KMS-11 (cell line): ENCODE data around the gene ADNP.

ENCODE experiments used
- H2AFZ ChIP-seq: fragments of 200-600 bp; sonication (generic); 2 replicates; pipeline ENCODE4 v1.6.1; 2016; ENCODE audit warnings: antibody characterized with exemption, mixed run types, low read depth
- H3K27ac ChIP-seq: fragments of 200-600 bp; sonication (generic); 2 replicates; pipeline ENCODE4 v1.6.1; 2016; ENCODE audit warnings: mild to moderate bottlenecking, mixed run types
- H3K27me3 ChIP-seq: fragments of 200-600 bp; sonication (generic); 2 replicates; pipeline ENCODE4 v1.6.1; 2017; ENCODE audit warnings: mild to moderate bottlenecking, low read depth, mixed run types, moderate library complexity; ENCODE audit not compliant: insufficient read depth
- H3K36me3 ChIP-seq: fragments of 200-600 bp; sonication (generic); 2 replicates; pipeline ENCODE4 v1.6.1; 2017; ENCODE audit warnings: mild to moderate bottlenecking, mixed run types; ENCODE audit not compliant: insufficient read depth
- H3K4me1 ChIP-seq: fragments of 200-600 bp; sonication (generic); 2 replicates; pipeline ENCODE4 v1.6.1; 2016; ENCODE audit warnings: mild to moderate bottlenecking, low read depth, mixed run types; ENCODE audit not compliant: poor library complexity, severe bottlenecking
- H3K4me2 ChIP-seq: fragments of 200-600 bp; sonication (generic); 2 replicates; pipeline ENCODE4 v1.7.0; 2016; ENCODE audit warnings: mild to moderate bottlenecking, mixed run types
- H3K4me3 ChIP-seq: fragments of 200-600 bp; sonication (generic); IDR thresholded peaks from 2 replicates; pipeline ENCODE4 v1.6.1; 2017; ENCODE audit warnings: low read depth, low read length, mixed read lengths; ENCODE audit not compliant: insufficient read depth
- H3K79me2 ChIP-seq: fragments of 200-600 bp; sonication (generic); 2 replicates; pipeline ENCODE4 v1.6.1; 2016; ENCODE audit warnings: low read depth, mixed run types; ENCODE audit not compliant: insufficient read depth
- H3K9ac ChIP-seq: fragments of 200-600 bp; sonication (generic); 2 replicates; pipeline ENCODE4 v1.6.1; 2016; ENCODE audit warnings: mild to moderate bottlenecking, mixed run types
- H4K20me1 ChIP-seq: fragments of 200-600 bp; sonication (generic); 2 replicates; pipeline ENCODE4 v1.6.1; 2016; ENCODE audit warnings: mild to moderate bottlenecking, mixed run types; ENCODE audit not compliant: insufficient read depth
- CTCF ChIP-seq: fragments of 200-600 bp; sonication (generic); conservative IDR thresholded peaks from 2 replicates; pipeline ENCODE4 v1.6.1; 2017; ENCODE audit warnings: low read depth, mild to moderate bottlenecking, antibody characterized with exemption, low read length, moderate library complexity, mixed read lengths

Gene ADNP

GRCh38 chr20:50850721-50851286, 80.4 kb downstream of the ADNP start:
- H3K4me1 ChIP-seq, result peaks cover 11% of the 10 kb centered on the region
- H3K4me2 ChIP-seq, result no peak overlapping the region
- H3K4me3 ChIP-seq, result no peak overlapping the region
- H3K79me2 ChIP-seq, result no peaks in the 10 kb centered on the region
- no peak overlapping the region for H3K9ac ChIP-seq
- no peaks in the 10 kb centered on the region for H4K20me1 ChIP-seq
- no peaks in the 10 kb centered on the region for H3K36me3 ChIP-seq
- no peak overlapping the region for H2AFZ ChIP-seq
- no peak for TF ChIP-seq CTCF
- no peaks in the 10 kb centered on the region for H3K27me3 ChIP-seq
- H3K27ac ChIP-seq, result no peak overlapping the region

GRCh38 chr20:50848846-50849673, 82.2 kb downstream of the ADNP start:
- Histone ChIP-seq H3K4me2 (no peak overlapping the region; the same call in 1 of the 2 replicates), H3K4me3 (no peak overlapping the region), H4K20me1 (no peaks in the 10 kb centered on the region), H3K27ac (no peak overlapping the region), H3K36me3 (no peaks in the 10 kb centered on the region), H3K4me1 (peaks cover 11% of the 10 kb centered on the region), H3K27me3 (no peaks in the 10 kb centered on the region), H3K79me2 (no peaks in the 10 kb centered on the region), H2AFZ (peak overlapping the region; percentile 38; the same call in 1 of the 2 replicates), H3K9ac (no peak overlapping the region)
- TF ChIP-seq CTCF, result no peak

- Histone ChIP-seq H2AFZ (no peak overlapping the region), H3K4me1 (peaks cover 11% of the 10 kb centered on the region), H3K27ac (no peak overlapping the region), H3K36me3 (no peaks in the 10 kb centered on the region), H3K27me3 (no peaks in the 10 kb centered on the region), H4K20me1 (no peaks in the 10 kb centered on the region), H3K79me2 (no peaks in the 10 kb centered on the region), H3K9ac (no peak overlapping the region), H3K4me2 (no peak overlapping the region; the same call in 1 of the 2 replicates), H3K4me3 (no peak overlapping the region)
- TF ChIP-seq CTCF, result no peak
Measured at GRCh38 chr20:50848341-50848808, 82.9 kb downstream of the ADNP start.

GRCh38 chr20:50845566-50846215, 85.5 kb downstream of the ADNP start:
- Histone ChIP-seq H3K36me3 (no peaks in the 10 kb centered on the region), H3K9ac (no peak overlapping the region), H3K79me2 (no peaks in the 10 kb centered on the region), H3K27me3 (no peaks in the 10 kb centered on the region), H3K4me3 (no peak overlapping the region), H3K4me2 (no peak overlapping the region), H3K27ac (no peak overlapping the region), H4K20me1 (no peaks in the 10 kb centered on the region), H2AFZ (no peak overlapping the region), H3K4me1 (peaks cover 11% of the 10 kb centered on the region)
- no peak for TF ChIP-seq CTCF
